HG03457 (cell line): ENCODE measurements around the gene PHKG2.

ENCODE experiments used
- ATAC-seq: cut with Tn5 transposase; IDR thresholded peaks from one replicate; pipeline ENCODE4 v1.9.1; 2021; ENCODE audit warnings: moderate number of reproducible peaks; ENCODE audit not compliant: unreplicated experiment

The PHKG2 gene

DNA sequence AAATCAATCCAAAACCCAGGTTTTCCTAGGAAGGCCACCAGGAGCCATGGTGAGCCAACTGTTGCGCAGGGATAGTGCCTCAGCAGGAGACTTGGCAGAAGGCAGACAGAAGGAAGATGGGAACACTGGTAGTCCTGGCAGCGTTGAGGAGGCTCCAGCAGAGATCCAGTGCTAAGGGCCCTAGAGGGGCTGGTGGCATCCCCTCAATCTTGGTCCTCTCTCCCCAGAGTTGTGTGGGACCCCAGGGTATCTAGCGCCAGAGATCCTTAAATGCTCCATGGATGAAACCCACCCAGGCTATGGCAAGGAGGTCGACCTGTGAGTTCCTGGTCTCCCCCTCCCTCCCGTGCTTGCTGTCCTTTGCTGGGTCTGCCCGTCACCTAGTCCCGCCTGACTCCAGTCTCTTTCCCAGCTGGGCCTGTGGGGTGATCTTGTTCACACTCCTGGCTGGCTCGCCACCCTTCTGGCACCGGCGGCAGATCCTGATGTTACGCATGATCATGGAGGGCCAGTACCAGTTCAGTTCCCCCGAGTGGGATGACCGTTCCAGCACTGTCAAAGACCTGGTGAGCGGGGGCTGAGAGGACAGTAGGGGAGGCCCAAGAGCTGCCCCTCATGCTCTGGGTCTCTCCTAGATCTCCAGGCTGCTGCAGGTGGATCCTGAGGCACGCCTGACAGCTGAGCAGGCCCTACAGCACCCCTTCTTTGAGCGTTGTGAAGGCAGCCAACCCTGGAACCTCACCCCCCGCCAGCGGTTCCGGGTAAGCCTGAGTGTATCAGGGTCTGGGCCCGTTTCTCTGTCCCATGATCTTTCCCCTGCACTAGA is 7.9 kb downstream of the PHKG2 start:
- ATAC-seq: no peak

DNA sequence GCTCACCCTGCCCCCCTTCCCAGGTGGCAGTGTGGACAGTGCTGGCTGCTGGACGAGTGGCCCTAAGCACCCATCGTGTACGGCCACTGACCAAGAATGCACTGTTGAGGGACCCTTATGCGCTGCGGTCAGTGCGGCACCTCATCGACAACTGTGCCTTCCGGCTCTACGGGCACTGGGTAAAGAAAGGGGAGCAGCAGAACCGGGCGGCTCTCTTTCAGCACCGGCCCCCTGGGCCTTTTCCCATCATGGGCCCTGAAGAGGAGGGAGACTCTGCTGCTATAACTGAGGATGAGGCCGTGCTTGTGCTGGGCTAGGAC is 8.5 kb downstream of the PHKG2 start:
- no peak for ATAC-seq

DNA sequence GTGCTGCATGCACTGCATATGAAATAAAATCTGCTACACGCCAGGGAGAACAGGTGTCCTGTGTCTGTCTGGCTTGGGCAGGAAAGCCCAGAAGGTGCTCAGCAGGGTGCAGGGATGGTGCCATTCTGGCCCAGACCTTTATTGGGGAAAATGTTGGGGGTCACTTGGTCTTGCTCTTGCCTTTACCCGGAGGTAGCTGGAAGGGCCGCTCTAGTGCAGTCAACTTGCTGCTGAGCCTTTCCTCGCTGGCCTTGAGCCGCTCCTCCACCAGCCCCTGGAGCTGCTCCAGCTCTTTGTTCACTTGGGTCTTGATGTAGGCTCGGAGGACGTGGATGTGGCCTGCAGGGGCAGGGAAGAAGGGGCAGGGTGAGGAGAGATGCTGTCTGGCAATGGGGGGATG is 9.1 kb downstream of the PHKG2 start:
- no peak for ATAC-seq

DNA sequence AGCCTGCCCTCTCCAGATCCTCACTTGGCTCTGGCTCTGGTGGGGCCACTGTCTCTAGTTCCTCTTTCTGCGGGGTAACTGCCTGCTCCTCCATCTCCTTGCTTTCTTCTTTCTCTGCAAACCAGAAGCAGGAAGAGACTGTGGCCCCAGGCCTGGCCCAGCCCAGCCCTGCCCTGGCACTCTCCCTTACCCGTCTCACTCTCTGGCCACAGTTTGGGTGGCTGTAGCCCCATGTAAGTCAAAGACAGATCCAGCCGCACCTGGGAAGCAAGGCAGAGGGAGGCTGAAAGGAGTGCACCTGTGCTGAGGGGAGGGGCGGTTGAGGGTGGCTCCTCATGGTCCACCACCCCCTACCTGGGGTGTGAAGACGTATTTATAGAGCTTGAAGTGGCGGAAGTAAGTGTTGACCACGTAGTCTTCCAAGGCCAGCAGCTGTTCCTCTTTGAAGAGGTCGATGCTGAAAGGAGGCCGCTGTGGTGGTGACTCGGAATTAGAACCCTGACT is 10.8 kb downstream of the PHKG2 start:
- no peak for ATAC-seq

- no peak for ATAC-seq
Measured at GRCh38 chr16:30760001-30760559, 11.9 kb downstream of the PHKG2 start.

- no peak for ATAC-seq
Measured at GRCh38 chr16:30760577-30761426, 12.6 kb downstream of the PHKG2 start.

DNA sequence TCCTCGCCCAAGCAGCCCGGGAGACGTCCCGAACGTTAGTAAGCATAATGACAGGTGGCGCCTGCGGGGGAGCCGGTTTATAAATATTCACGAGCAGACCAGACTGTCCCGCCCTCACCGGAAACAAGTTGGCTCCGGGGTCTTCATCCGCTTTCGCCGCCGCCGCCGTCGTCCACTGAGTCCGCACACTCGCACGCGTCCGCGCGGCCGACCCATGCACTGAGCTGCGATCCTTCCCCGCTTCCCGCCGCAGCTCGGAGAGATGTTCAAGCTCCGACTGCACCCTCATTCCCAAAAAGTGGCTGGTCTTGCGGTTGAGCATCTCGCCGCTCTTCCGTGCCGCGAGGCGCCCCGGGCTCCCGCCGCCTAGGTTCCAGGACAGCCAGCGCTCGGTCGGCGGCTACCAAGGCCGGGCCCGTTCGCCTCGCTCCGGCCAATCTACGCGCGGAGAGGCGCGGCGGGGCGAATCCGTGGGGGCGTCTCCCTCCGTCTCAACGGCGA is 13.3 kb downstream of the PHKG2 start:
- peak; percentile 11 for ATAC-seq

DNA sequence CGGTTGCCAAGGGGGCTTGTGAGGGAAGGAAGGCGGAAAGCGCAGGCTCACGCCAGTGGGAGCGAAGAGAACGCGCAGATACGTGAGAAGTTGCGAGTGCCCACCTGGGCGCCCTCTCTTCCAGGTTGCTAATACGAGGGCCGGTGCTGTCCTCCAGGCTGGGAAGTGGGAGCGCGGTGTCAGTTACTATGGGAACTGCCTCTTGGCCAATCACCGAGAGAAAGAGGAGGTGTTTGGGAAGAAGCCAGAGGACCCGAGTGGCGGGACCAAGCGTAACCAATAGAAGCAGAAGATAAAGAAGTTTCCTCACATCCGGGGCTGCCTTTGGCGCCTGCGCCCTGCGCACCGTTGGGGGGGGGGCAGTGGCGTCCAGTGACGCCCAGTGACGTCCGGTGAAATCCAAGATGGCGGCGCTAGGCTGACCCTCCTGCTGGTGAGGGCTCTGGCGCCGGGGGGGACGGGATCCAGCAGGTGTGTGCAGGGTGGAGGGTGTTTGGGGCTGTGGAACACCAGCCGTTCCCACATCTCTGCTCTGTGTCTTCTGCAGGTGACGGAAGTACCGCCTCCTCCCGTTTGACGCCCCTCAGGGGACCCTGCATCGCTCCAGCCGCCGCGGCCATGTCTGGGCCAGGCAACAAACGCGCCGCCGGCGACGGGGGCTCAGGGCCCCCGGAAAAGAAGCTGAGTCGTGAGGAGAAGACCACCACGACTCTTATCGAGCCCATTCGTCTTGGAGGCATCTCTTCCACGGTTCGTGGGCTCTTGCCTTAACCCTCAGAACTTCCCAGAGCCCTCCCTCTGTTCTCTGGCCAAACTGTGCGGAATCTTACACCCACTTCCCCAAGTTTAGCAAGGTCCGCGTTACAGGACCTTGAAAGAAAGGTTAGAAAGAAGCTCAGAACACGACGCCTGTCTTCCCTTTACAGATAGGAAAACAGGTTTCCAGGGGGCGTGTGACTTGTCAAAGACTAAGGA is 14.0 kb downstream of the PHKG2 start, which contains the start of the genes CFAP119 and RNF40:
Gene CFAP119, minus strand, starts transcription at position 135 of the 975 bp plus-strand sequence. CDS start 314 bp downstream, outside the sequence.
Gene RNF40, plus strand, starts transcription at position 395 of the 975 bp plus-strand sequence. Its CDS starts 224 bp downstream, at position 619.
- ATAC-seq: peak; percentile 68

DNA sequence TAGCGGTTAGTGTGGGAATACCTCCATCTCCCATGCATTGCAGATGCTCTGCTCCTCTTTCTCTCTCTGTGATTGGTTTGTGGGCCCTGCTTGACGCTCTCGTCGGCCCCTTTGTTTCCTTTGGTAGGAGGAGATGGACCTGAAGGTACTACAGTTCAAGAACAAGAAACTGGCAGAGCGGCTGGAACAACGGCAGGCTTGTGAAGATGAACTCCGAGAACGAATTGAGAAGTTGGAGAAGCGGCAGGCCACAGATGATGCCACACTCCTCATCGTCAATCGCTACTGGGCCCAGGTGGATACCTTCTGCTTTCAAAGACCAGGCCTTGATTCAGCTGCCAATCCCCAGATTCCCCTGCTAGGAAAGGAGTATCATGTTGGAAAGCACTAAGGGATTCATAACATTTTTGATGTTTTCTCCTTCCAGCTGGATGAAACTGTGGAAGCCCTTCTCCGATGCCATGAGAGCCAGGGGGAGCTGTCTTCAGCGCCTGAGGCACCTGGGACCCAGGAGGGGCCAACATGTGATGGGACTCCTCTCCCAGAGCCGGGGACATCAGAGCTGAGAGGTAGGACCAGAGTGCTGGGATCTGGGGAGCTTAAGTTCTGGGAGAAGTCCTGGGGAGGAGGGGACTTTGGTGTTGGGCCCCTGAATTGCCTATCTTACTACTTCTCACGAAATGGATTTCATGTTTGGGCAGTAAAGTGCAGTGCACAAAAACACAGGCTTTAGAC is 14.9 kb downstream of the PHKG2 start:
- ATAC-seq: no peak

DNA sequence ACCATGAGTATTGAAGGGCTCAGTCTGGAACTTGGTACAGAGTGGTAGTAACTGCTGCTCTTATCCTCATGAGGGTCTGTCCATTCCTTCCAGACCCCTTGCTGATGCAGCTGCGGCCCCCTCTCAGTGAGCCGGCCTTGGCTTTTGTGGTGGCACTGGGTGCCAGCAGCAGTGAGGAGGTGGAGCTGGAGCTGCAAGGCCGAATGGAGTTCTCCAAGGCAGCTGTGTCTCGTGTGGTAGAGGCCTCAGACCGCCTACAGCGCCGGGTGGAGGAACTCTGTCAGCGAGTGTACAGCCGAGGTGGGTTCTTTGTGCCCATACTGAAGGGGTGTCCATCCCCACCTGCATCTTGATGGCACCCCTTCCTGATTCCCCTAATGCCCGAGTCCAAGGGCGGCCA is 15.9 kb downstream of the PHKG2 start:
- no peak for ATAC-seq

DNA sequence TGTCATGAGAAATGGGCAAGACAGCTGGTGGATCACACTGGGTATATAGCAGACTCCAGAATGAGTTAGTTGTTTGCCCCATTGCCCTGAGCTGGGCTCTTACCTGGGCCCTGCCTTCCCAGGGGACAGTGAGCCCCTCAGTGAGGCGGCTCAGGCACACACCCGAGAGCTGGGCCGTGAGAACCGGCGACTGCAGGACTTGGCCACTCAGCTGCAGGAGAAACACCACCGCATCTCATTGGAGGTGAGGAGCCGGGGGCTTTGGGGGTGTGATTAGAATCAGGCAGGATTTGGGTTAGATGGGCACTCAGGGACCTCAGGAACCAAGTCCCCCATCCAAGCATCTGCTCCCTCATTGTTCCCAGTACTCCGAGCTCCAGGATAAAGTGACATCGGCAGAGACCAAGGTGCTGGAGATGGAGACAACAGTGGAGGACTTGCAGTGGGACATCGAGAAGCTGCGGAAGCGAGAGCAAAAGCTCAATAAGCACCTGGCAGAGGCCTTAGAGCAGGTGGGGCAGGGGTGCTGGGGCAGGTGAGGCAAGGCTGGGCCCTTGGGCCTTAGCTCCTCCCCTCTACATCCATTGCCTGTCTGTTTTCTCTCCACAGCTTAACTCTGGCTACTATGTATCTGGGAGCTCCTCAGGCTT is 16.7 kb downstream of the PHKG2 start:
- no peak for ATAC-seq

DNA sequence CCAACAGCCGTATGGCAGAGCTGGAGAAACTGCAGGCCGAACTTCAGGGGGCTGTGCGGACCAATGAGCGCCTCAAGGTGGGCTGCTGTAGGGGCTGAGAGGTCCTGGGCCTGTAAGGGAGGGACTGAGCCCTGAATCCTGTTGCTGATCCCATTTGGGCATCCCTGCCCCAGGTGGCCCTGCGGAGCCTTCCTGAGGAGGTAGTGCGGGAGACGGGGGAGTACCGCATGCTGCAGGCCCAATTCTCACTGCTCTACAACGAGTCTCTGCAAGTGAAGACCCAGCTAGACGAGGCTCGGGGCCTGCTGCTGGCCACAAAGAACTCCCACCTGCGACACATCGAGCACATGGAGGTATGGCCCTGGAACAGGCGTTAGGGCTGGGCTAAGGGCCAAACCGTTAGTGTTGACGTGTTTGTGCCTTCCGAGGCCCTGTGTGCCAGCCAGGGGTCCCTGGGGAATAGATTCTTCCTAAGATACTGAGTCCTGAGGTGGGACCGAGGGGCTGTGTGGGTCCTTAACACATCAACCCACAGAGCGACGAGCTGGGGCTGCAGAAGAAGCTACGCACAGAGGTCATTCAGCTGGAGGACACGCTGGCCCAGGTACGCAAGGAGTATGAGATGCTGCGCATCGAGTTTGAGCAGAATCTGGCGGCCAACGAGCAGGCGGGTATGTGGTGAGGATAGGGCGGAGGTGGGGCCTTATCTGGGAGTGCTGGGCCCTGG is 18.1 kb downstream of the PHKG2 start:
- ATAC-seq: no peak

GRCh38 chr16:30766933-30767284 is 18.7 kb downstream of the PHKG2 start:
- ATAC-seq: no peak

- ATAC-seq: no peak
Measured at GRCh38 chr16:30767767-30768465, 19.7 kb downstream of the PHKG2 start.

GRCh38 chr16:30768583-30769181 is 20.5 kb downstream of the PHKG2 start:
- ATAC-seq: no peak

DNA sequence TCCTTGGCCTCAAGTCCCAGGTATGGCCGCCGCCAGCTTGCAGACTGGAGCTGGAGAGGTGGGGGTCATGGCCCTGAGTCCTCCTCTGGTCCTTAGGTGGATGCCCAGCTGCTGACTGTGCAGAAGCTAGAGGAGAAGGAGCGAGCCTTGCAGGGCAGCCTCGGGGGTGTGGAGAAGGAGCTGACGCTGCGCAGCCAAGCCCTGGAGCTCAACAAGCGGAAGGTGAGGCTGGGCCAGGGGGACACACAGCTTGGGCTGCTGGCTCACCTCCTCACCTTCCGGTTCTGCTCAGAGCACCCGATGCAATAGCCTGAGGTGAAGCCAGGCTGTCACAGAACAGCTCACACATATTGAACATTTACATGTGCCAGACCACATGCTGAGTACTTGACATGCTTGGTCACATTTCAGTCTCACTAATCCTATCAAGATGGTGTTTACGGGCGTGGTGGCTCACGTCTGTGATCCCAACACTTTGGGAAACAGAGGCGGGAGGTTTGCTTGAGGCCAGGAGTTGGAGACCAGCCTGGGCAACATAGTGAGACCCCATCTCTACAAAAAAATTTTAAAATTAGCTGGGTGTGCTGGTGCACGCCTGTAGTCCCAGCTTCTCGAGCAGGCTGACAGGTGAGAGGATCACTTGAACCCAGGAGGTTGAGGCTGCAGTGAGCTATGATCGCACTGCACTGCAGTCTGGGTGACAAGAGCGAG is 21.3 kb downstream of the PHKG2 start:
- ATAC-seq: no peak

DNA sequence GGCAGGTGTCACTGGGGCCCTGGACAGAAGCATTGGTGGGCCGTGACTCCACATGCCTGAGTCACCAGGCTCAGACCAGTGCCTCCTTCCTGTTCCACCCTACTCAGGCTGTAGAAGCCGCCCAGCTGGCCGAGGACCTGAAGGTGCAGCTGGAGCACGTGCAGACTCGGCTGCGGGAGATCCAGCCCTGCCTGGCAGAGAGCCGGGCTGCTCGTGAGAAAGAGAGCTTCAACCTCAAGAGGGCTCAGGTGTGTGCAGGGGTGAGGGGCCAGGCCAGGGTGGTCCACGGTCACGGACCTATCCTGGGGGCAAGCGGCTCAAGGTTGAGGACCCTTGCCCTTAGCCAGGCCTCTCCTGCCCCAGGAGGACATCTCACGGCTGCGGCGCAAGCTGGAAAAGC is 23.5 kb downstream of the PHKG2 start:
- ATAC-seq: no peak
